Fibroblast of mammary gland (primary cell): ENCODE results near the gene MCTP2.
A peak's percentile ranks its signal among the peaks of the same experiment; 100 is the strongest.

ENCODE experiments used
- DNase-seq: peaks from one replicate; pipeline ENCODE4 v3.0.0-alpha.2; 2010; ENCODE audit warnings: low read depth
- H3K4me3 ChIP-seq: 2 replicates; pipeline ENCODE4 v1.5.1; 2011; ENCODE audit warnings: low read depth, mild to moderate bottlenecking, low read length, moderate library complexity; ENCODE audit not compliant: control insufficient read depth
- TF ChIP-seq, protein P1 (sequence below): conservative IDR thresholded peaks from 2 replicates; pipeline ENCODE4 v1.5.1; 2011; ENCODE audit warnings: low read depth, low read length, inconsistent platforms; ENCODE audit not compliant: control insufficient read depth, insufficient read depth

The MCTP2 gene

GRCh38 chr15:94259121-94259751 is 27.9 kb downstream of the MCTP2 start:
- no peak overlapping the region for H3K4me3 ChIP-seq
- peak; percentile 58 for DNase-seq
- TF ChIP-seq, protein P1, sequence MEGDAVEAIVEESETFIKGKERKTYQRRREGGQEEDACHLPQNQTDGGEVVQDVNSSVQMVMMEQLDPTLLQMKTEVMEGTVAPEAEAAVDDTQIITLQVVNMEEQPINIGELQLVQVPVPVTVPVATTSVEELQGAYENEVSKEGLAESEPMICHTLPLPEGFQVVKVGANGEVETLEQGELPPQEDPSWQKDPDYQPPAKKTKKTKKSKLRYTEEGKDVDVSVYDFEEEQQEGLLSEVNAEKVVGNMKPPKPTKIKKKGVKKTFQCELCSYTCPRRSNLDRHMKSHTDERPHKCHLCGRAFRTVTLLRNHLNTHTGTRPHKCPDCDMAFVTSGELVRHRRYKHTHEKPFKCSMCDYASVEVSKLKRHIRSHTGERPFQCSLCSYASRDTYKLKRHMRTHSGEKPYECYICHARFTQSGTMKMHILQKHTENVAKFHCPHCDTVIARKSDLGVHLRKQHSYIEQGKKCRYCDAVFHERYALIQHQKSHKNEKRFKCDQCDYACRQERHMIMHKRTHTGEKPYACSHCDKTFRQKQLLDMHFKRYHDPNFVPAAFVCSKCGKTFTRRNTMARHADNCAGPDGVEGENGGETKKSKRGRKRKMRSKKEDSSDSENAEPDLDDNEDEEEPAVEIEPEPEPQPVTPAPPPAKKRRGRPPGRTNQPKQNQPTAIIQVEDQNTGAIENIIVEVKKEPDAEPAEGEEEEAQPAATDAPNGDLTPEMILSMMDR, result no peak

DNA sequence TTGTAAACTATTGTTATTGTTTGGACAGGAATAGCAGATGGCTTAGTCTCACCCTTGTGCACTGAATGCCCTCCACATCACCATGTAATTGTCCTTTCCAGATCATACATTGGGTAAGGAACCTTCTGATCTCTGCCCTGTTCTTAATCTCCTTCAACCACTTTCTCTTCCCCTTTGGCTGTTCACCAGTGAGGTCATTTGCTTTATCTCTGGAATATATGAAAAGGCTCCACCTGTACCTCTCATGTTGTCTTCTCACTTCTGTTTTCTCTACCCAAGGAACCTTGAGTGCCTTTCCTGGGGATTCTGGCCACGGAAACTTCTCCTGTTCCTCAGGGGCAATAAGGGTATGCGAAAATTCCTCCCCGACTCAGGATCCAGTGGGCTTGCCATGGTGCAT is 28.5 kb downstream of the MCTP2 start:
- TF ChIP-seq, protein P1, result no peak
- no peak overlapping the region for H3K4me3 ChIP-seq
- peak; percentile 15 for DNase-seq

DNA sequence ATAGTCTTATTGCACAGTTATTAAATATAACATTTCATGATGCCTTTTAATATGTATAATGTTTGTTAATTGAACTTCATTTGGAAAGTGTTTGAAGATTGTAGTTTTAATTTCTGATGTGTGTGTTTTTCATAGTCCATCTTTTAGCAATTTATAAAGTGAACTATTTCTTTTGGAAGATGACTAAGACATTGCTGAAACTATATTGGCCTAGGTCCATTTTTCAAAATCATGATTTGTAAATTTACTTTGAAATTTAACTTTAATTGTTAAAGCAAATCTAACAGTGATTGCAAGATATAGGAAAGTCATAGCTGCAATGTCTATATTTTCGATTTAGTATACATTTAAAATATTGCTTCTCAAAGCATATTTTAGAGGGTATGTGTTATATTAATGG is 30.8 kb downstream of the MCTP2 start:
- peak; percentile 40 for DNase-seq
- TF ChIP-seq, protein P1, result no peak
- H3K4me3 ChIP-seq, result no peak overlapping the region

GRCh38 chr15:94263341-94264273 is 32.2 kb downstream of the MCTP2 start:
- no peak overlapping the region for H3K4me3 ChIP-seq
- TF ChIP-seq, protein P1, result no peak
- DNase-seq, result peak; percentile 89

DNA sequence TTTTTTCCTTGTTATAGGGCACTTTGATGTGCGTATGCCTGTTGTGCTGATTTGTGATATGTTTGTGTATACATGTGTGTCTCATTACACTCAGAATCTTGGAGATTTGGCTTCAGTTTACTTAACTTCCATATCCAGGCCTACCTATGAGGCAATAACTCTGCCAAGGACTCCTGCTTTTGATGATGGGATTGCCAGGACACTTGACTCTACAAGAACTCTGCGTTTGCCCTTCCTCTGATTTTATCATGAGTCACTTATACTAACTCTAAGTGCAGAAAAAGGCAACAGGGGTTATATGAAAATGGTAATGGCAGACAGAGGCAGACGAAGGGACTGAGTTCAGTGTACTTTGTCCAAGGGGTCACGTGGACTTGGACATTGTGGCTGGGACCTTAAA is 33.6 kb downstream of the MCTP2 start:
- DNase-seq, result peak; percentile 61
- TF ChIP-seq, protein P1, result no peak
- no peak overlapping the region for H3K4me3 ChIP-seq

GRCh38 chr15:94265982-94266381 is 34.6 kb downstream of the MCTP2 start:
- peak; percentile 10 for DNase-seq
- TF ChIP-seq, protein P1, result no peak
- no peak overlapping the region for H3K4me3 ChIP-seq
